Stimulated activated CD4-positive, alpha-beta T cell treated with anti-CD3 and anti-CD28 coated beads, Interleukin-4, amount 100 ng/mL, for 4 hours (primary cell): ENCODE results near the gene CALR3.
"Not testable (repeated sequence)": the region's sequence is repeated elsewhere in the genome, so short reads cannot be mapped to it uniquely, and the experiment has no call there.

Experiments used
- DNase-seq, 2 experiments: peaks; one replicate each; pipeline ENCODE4 v3.0.0-alpha.2; 2020

The CALR3 gene

DNA sequence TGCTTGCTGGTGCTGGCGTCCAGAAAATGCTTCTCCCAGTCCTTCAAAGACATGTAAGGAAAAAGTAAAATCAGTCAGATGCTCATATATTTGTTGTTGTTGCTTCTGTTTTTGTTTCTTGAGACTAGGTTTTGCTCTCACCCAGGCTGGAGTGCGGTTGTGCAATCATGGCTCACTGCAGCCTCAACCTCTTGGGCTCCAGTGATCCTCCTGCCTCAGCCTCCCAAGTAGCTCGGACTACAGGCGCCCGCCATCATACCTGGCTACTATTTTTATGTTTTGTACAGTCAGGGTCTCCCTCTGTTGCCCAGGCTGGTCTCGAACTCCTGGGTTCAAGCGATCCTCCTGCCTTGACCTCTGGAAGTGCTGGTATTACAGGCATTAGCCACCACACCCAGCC is 13.2 kb downstream of the CALR3 start:
- no peak for DNase-seq

DNA sequence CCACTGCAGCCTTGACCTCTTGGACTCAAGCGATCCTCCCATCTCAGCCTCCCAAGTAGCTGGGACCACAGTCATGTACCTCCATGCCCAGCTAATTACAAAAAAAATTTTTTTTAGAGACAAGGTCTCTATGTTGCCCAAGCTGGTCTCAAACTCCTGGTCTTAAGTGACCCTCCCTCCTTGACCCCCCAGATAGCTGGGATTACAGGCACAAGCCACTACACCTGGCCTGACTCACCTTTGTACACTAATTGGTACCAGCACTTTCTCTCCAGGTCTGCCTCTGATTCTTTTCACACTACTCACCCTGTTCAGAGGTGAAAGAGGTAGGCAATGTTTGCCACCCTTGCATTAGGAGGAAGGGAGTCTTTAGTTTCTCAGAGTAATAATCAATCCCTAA is 18.7 kb downstream of the CALR3 start:
- DNase-seq: no peak

DNA sequence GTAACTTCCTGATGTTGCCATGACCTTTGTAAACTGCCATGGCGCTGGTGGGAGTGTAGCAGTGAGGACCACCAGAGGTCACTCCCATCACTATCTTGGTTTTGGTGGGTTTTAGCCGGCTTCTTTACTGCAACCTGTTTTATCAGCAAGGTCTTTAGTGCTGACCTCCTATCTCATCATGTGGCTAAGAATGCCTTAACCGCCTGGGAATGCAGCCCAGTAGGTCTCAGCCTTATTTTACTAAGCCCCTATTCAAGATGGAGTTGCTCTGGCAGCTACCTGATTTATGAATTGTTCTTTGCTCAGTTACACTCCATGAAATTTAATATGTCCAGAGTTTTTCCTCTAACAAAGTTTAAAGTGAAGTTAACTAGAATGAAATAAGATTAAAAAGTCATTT is 19.6 kb downstream of the CALR3 start:
- DNase-seq: no peak

DNA sequence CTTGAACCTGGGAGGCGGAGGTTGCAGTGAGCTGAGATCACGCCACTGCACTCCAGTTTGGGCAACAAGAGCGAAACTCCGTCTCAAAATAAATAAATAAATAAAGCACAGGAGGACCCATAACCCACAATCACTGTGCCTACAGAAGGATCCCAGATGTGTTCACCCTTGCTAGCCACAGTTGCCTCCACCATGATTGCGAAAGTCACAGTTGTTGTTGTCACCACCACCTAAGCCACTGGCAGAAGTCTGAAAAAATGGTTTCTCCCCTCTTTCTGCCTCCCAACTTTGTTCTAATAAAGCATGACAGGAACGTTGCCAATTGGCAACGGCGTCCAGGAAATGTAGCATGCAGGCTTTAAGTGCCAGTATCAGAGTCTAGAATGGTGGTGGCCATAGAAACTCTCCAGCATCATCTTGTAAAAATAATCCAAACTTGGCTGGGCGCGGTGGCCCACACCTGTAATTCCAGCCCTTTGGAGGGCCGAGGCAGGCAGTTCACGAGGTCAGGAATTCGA is 22.0 kb downstream of the CALR3 start:
- no peak for DNase-seq

DNA sequence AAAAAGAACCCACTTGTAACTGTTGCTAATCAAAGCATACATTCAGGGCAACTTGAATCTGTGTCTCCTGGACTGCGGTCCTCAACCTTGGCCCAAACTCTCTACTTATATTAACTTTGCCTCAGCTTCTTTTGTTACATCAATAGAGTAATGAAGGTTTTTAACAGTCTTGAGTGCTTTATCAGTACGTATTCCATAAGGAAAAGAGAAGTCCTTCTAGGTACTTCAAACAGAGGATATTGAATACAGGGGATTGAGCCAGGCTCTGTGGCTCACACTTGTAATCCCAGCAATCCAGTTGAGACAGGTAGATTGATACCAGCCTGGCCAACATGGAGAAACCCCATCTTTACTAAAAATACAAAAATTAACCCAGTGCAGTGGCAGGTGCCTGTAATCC is 23.0 kb downstream of the CALR3 start:
- no peak for DNase-seq

DNA sequence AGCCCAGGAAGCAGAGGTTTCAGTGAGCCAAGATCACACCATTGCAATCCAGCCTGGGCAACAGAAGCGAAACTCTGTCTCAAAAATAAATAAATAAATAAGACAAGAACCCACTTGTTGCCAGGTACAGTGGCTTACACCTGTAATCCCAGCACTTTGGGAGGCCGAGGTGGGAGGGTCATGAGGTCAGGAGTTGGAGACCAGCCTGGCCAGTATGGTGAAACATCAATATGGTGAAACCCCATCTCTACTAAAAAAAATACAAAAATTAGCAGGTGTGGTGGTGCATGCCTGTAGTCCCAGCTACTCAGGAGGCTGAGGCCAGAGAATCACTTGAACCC is 23.4 kb downstream of the CALR3 start:
- DNase-seq: not testable (repeated sequence)

DNA sequence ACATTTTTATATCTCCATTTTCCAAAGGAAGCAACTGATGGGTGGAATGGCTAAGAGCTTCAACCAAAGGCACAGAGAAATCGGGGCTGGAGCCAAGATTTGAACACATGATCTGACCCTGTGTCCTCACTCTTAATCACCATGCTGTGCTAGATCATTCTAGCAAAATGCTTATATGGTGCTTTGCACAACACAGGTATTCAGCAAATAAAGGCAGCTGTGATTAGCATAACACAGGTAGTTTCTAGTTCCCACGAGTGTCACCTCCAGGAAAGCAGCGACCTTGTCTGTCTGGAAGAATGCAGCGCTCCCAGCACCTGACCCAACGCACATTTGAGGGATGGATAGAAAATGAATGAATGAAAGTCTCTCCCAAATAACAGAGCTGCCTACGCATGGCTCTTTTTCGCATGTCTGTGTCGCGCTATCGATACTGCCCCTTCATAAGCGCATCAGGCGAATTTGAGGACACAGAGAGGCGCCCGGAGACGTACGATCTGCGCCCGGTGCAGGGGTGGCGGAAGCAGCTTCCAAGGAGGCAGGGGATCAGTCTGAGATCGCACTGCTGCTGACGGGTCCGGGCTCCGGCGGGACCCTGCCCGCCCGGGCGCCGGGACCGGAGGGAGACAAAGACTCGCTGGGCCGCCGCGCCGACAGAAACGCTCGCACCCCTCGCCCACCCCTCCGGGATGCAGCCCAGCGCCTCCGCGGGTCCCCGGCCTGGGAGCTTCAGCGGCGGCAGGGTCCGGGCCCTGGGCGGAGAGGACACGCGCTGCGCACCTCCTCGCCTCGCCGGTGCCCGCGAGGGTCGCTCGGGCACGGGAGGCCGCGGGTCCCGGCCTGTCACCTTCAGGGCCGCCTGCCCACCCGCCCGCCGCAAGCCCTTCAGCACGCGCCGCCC is 24.8 kb downstream of the CALR3 start:
- peak in 1 of 2 experiments; percentile 17 for DNase-seq

DNA sequence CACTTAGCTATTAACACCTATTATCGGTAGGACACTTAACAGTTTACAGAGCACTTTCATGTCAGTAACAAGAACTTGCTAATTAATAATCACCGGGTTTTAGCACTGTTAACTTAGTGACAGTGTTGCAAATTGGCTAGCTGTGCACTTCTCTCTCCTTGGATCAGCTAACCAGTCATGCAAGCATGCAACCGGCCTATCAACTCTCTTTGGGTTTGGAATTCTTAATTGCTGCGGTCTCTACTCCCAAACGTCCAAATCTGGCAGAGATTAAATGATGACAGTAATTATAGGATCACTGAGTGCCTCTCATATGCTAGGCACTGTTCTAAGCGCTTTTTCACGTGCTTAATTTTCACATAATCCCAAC is 25.4 kb downstream of the CALR3 start:
- DNase-seq: no peak

DNA sequence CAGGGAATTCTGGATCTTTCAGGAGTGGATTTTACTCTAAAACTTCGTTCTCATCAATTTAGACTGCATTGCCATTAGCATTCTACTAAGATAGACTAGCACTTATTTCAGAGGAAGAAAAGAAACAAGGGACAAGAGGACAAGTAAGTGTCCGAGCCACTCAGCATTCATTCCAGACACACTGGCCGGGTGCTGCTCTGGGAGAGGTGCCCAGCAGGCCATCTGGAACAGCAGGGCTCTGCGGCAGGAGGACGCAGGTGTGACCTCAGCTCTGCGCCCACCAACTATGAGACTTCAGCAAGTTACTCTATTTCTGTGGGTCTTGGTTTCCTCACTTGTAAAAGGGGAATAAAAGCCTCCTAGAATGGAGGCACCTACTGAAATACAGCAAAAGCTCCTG is 28.4 kb downstream of the CALR3 start:
- DNase-seq: no peak

DNA sequence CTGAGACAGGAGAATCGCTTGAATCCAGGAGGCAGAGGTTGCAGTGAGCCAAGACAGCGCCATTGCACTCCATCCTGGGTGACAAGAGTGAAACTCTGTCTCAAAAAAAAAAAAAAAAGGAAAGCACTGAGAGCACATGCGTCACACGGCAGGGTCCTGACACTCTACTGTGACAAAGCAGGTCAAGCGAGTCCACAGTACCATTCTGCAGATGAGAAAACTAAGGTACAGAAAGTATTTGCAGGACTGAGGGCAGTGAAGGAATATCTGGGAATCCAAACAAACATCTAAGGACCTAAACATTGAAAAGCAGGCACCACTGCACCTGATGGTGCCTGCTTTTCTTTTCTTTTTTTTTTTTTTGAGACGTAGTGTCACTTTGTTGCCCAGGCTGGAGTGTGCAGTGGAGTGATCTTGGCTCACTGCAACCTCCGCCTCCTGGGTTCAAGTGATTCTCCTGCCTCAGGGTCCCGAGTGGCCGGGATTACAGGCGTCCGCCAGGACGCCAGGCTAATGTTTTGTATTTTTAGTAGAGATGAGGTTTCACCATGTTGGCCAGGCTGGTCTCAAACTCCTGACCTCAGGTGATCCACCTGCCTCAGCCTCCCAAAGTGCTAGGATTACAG is 29.1 kb downstream of the CALR3 start:
- DNase-seq: not testable (repeated sequence)

DNA sequence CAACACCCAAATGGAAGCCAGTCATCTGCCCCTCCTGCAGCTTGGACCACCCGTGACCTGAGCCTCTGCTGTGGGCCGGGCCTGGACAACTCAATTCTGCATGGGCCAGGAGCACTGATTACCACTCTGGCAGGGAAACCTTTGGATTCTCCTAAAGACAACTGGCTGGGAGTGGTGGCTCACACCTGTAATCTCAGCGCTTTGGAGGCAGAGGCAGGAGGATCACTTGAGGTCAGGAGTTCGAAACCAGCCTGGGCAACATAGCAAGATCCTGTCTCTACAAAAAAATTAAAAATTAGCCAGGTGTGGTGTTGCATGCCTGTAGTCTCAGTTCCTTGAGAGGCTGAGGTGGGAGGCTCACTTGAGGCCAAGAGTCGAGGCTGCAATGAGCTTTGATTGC is 30.7 kb downstream of the CALR3 start:
- no peak for DNase-seq

DNA sequence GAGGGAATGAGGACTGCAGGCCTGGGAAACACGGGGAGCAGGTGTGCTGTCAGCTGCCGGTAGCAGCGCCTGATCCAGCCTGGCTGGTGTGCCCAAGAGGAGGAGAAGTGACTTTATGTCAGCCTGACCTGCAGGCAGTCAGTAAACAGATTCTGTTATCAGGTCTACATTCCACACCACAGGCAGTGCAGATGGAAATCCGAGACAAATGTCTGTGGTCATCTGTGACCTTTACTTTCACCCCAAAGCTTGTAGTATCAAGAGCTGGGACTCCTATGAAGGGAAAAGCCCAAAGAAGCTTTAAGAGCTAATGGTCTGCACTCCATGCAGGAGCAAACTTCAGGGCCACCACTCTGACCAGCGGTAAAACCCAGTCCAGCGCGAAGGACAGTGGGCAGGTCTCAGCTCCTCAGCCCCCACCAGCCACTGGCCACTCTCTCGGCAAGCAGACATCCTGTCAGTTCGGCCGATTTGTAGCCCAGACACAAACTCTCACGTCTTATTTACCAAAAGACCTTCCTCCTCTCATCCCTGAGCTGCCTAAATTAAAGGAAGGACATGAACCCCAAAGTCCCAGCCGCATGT is 31.9 kb downstream of the CALR3 start:
- DNase-seq: no peak

DNA sequence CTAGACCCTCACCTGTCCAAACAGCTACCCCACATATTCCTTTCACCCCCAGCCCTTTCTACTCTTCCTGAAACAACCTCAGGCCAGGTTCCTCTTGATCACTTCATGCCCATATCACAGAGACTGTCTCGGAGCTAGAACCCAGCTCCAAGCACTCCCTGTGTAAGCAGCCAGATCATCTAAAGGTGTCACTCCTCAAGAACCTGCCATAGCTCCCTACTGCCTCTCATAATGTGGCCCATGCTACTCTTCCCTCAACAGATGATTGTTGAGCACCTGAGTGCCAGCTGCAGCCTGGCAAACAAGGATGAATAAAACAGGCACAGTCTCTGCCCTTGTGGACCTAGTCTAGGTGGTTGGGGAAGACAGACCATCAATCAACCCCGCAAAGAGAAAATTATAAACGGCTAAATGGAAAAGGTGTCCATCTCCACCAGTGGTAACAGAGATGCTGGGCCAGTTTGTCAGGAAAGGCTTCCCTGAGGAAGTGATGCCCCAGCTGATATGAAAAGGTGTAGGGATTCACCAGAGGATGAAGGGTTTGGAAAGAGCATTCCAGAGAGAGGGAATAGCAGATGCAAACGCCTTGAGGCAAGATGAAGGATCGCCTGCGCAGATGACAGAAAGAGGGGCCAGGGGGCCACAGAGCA is 32.5 kb downstream of the CALR3 start:
- no peak for DNase-seq

DNA sequence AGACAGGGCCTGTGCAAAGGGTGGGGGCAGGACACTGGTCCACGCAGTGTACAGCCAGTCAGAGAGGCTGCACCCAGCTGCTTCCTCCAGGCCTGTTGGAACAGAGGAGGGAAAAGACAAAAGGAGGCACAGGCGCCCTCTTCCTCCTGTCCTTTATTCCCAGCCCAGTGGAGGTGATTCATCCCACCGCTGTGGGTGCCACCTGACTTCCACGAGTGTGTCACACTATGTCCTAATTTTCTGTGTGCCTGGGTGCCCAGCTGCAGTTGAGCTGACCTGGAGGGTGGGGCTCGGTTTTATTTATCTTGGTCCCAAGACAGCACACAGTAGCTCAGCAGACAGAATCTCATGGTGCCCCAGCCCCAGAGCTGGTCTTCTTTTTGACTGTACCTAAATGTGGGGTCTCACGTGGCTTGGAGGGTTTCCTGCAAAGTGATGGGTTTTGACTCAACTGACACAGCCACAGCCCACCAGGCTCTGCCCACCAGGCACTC is 33.2 kb downstream of the CALR3 start:
- DNase-seq: no peak

DNA sequence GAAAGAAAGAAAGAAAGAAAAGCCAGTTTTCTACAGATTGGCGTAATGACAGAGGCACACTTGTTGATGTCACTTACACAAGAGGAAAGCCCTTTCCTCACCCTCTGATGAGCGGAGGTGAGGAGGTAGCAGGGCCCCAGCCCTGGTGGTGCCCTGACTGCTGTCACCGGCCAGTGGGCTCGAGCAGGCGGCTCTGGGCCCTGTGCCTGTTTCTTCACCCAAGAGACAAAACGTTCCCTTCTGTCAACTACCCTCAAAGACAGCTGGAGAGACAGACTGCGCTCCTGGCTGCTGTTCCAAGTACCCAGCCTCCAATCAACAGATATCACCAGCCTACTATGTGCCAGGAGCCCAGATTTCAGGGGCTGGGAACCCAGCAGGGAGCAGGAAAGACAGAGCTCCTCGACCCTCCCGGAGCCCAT is 34.3 kb downstream of the CALR3 start:
- DNase-seq: no peak

DNA sequence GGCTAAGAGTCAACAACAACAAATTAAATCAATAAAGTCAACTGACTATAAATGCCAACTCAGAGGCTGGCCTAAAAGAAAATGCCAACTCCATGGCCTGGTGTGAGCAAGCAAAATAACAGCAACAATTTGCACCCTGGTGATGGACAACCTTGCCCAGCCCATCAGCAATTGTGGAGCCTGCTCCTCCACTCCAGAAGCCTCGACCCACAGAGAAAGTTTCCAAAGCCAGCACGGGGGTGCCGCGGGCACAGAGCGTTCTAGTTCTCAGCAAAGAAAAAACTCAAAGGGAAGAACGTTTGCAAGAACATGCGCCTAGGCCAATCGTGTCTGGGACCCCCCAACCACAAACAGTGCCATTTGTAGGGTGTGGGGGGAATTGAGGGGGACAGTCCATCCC is 35.5 kb downstream of the CALR3 start:
- DNase-seq: no peak

DNA sequence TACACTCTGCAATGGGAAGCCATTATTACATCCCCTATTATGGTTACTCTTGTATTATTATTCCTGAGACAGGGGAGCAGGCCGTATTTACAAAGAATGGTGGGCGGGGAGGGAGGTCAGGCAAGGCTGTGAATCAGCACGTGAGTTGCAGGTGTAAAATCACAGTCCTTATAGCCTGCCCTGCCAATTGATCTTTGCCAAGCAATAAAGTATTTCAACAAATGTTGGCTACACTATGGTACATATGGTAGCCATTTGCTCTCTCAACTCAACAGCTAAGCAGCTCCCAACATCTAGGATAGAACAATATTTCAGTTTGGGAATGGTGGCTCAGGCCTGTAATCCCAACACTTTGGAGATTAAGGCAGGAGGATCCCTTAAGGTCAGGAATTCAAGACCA is 36.3 kb downstream of the CALR3 start:
- DNase-seq: no peak

DNA sequence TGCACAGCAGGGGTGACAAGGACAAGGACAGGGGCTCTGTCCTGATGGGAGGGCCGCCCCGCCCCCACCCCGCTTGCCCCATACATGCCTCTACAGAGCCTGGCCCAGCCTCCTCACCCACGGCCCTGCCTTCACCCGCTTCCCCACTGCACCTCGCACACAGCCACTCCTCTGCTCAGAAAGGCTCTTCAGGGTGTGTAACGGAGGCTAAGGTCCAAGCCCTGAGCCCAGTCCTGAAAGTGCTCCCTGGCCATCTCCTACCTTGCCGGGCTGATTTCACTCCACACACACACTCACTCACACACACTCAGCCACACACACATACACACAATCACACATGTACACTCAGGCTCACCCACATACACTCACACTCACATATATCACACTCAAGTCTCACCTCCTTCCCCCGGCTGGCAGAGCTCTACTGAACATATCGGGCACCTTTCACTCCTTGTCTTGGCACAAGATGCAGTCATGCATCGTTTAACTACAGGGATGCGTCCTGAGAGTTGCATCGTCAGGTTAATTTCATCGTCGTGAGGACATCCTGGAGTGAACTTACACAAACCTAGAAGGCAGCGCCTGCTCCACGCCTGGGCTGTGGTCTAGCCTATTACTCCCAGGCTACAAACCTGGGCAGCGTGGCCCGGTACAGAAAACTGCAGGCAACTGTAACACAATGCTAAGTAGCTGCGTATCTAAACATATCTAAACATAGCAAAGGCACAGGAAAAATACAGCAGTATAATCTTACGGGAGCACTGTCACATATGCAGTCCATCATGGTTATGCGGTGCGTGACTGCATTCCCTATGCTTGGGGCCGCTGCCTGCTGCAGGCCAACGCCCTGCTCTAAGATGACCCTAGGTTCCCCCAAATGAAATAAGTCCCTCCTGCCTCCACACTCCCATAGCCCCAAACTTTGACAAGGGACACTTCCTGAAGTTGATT is 37.3 kb downstream of the CALR3 start:
- DNase-seq: no peak

DNA sequence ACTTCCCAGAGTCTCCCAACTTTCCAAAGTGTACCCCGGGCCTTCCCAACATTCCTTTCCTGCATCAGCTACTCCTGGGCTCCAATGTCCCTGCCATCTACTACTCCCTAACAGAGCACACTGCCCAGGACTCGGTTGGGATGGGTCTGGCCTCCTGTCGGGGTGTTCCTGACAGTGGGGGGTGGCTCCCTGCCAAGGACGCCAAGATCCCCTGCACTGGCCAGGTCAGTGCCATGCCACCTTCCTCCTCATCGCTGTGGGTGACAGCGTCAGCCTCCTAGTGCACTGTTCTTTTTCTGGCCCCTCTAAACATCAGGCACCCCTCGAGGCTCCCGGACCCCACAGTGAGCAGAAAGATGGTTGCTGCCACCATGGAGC is 38.0 kb downstream of the CALR3 start:
- no peak for DNase-seq

DNA sequence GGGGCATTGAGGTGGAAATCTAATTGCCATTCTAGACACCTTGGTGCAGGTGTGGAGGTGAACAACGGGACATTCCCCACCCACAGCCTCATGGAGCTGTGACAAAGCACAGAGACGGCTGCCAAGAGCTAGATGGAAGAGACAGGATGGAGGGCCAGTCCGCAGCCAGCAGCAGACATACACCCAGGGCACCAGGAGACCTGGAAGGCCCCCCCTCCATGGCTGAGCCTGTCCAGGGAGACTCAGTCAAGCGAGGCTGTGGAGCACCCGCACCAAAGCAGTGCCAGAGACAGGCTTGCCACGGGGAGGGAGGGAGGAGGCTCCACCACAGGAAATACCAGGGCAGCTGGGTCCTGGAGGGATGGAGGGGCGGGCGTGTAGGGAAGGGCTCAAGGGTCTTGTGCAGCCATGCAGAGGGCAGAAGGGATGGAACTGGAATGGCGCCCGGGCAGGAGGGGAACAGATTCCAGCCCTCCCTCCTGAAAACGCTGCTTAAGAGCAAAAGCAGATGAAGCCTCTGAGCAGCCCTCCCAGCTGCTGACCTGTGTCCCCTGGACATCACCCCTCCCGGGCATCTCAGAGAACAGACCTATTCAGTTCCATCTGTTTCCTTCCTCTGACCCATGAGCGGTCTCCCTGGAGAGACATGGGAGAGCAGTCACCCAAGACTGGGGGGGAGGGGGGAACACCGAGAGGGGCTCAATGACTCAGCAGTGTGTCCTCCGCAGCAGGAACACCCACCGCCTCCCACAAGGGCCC is 38.6 kb downstream of the CALR3 start:
- DNase-seq: peak in 1 of 2 experiments; percentile 36

DNA sequence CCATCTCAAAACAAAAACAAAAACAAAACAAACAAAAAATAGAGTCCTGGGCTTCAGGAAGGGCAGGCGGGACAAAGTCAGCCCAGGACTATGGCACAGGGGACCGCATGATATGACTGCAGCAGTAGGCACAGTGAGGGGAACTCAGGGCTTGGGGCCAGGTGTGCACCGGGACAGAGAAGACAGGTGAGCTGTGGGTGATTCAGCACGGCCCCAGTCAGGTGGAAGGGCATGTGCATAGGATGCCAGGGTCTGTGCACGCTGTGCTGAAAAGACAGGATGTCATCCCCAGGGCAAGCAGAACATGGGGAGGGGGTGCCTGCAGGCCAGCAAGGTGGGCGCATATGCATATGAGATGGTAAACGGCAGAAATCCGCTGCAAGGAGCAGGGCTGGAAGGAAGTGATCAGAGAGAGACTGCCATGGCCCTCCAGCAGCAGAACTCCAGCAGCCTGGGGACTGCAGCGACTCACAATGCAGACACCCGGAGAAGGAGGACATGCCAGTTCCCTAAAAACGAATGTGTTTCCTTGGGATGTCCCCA is 39.2 kb downstream of the CALR3 start:
- DNase-seq: no peak
